T-helper 22 cell (primary cell): Measurements from ENCODE around the gene CFAP65.
A peak's percentile ranks its signal among the peaks of the same experiment; 100 is the strongest.

Experiments
- DNase-seq: peaks from one replicate; pipeline ENCODE4 v3.0.0-alpha.2; 2020; ENCODE audit warnings: low read depth

CFAP65 gene

DNA sequence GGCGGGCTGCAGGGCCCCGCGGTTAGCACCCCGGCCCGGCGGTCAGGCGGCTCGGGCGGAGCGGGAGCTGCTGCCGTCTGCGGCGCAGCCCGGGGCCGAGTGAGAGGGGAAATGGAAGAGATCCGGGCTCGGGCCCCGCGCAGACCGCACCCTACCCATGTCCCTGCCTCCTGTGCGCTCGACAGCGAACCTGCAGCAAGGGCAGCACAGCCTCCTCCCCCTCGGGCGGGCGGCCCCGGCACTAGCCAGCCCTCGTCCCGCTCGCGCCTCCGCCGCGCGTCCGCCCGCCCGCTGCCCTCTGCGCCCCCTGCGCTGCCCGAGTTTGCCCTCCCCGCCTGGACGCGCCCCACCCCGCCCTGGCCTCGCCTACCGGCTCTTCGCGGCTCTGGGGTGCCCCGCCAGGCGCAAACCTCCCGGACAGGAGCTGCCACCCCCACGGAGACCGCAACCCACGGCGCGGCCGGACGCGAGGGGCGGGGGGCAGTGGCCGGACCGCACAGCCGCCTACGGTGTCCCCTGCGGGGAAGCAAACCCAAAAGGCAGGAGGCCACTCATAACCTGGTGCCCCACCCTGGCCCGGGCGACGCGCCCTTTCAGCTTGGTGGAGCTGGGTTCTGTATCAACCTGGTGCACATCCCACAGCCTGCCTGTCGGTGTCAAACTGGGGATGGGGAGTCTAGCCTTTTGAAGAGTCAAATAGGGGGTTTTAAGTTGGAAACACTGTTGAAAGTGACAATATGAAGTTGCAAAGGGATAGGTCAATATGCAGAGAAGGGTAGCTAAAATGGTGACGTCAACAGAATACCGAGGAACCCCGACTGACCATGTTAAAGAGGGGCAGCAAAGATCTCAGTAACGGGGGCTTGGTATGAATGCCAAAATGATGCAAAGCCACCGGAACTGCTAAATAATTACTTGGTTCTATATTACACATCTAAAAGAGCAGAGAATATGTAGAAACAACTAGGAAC is 19.8 kb upstream of the CFAP65 start, which contains the start of gene IHH:
TSS of gene IHH (minus strand) at position 101 of the 971 bp plus-strand sequence. CDS start 454 bp downstream, outside the sequence.
- DNase-seq = no peak

DNA sequence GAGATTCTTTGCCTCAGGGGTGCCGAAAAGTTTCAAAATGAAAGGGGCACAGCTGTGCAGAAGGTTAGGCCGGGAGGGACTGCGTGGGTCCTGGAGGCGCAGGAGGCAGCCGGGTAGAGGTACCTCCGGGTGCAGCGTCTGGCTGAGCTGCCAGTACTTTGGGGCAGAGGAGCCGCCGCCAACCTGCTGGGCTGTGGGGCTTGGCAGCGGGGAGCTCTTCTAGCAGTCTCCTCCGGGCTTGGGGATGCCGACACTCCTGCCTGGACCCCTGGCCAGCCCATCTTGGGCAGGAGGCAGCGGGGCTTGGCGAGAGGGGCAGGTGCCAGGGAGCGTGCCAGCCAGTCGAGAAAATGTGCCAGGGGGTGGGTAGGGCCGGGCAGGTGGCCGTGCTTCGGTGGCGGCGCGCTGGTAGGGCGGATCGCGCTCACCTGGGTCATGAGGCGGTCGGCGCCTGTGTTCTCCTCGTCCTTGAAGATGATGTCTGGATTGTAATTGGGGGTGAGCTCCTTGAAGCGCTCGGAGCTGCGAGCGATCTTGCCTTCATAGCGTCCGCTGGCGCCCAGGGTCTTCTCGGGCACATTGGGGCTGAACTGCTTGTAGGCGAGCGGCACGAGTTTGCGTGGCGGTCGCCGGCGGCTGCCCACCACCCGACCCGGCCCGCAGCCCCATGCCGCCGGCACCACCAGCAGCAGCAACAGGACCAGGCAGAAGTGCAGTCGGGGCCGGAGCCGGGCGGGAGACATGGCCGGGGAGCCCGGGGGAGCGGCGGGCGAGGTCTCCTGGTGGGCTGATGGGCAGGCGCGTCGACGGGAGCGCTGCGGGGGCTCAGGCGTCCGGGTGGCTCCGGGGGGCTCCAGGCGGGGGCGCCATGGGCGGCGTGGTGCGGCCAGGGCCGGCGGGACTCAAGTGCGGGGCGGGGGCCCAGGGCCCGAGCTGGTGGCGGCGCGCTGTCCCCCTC is 18.7 kb upstream of the CFAP65 start:
- DNase-seq = no peak

DNA sequence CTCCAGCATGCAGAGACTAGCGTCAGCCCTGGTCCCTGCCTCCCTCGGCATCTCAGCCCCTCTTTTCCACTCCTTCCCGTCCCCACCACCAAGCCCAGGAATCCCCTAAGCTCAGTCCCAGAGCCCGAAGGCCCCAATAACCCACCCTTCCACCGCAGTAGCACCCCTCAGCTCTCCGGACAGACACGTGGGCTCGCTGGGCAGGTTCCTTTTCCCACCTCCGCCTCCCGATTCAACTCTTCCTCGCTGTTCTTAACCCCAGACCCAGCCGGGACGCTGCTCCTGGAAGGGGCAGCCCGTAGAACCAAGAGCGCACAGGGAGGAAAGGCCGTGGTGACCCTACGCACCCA is 18.0 kb upstream of the CFAP65 start:
- no peak for DNase-seq

DNA sequence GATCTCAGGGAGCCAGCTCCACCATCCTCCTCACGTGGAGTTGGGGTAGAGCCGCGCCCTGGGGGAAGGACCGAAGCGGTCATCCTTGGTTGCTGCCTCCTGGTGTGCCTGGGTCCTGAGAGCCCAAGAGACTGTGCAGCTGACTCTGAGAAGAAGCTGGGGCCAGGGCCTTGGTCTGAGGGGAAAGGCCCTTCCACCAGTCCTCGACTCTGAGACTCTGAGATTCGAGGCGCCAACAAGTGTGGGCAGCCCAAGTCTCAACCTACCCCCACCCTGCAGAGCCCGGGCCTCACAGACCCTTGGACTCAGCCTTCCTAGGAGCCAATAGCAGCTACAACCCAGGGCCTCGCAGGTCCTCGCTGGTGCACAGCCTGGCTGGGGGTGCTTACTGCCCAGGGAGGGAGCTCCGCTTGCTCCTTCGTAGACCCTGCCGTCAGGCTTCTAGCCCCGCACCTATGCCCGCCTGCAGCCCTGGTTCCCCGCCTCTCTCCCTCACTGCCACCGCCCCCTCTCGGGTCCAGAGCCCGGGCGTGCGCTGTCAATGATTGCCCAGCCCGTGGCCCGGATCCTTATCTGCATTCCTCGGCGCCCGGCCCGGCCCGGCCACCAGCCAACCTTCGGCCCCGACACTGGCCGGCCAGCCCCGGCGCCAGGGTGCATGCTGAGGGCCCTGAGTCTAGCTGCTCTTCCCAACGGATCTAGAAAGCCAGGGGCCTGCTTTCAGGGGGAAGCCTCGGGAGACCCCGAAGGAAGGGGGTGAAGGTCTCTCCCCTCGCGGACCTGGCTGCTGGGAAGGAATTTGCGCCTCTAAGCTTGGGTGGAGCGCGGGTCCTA is 17.4 kb upstream of the CFAP65 start:
- no peak for DNase-seq

DNA sequence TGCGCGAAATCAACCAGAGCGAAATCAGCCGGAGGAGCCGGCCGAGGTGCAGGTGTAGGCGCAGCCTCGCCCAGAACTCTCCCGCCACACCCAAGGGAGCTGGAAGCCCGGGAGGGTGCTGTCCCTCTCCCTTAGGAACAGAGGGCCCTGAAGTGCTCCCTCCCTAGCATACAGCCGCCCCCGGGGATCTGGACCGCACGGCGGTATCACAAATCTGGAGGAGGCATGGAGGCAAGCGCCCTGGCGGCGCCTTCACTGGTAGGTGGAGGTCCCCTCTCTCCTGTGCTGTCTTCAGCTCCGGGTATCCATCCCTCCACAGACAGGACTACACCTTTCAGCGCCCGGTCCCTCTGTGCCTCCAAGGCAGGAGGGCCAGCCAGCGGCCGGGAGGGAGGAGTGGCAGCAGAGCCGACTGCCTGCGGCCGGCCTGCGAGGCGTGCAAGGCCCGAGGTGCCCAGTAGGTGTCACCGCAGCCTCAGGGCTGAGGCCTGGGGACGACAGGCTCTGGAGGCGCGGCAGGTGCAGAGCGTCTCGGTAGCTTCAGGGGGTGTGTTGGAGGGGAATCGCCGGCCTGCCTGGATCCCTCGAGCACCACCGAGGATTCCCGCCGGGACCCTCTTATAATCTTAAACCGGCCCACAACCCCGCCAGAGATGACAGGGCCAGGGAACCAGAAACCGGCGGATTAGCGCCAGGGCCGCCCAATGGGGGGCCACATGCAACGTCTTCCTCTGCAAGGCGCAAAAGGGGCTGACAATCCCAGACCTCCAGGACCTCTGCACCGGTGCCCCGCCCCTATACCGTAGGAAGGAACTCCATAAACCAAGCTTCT is 16.6 kb upstream of the CFAP65 start:
- DNase-seq = peak; percentile 39

DNA sequence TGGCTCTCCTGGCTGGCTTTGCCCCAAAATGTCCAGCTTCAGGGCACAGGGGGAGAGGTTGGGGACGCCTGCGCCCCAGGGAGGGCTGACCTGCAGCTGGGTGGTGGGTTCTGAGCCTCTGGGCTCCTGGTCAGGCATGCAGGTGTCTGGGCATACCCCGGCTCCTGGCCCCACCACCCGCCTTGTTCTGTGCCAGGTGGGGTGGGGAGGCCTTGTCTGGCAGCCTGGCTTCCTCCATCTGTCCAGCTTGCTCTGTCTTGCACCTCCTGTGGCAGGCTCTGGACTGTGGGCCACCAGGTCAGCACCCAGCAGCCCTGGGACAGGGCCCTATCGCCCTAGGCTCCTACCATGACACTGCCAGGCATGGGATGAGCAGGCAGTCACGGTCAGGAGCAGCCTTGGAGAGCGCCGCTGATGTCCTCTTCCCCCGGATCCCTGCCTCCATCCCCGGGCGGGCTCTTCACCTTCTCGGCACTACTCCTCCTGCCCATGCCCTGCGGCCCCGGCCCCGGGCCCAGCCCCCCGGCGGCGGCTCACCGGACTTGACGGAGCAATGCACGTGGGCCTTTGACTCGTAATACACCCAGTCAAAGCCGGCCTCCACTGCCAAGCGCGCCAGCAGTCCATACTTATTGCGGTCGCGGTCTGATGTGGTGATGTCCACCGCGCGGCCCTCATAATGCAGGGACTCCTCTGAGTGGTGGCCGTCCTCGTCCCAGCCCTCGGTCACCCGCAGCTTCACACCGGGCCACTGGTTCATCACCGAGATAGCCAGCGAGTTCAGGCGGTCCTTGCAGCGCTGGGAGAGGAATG is 15.8 kb upstream of the CFAP65 start:
- DNase-seq = no peak

DNA sequence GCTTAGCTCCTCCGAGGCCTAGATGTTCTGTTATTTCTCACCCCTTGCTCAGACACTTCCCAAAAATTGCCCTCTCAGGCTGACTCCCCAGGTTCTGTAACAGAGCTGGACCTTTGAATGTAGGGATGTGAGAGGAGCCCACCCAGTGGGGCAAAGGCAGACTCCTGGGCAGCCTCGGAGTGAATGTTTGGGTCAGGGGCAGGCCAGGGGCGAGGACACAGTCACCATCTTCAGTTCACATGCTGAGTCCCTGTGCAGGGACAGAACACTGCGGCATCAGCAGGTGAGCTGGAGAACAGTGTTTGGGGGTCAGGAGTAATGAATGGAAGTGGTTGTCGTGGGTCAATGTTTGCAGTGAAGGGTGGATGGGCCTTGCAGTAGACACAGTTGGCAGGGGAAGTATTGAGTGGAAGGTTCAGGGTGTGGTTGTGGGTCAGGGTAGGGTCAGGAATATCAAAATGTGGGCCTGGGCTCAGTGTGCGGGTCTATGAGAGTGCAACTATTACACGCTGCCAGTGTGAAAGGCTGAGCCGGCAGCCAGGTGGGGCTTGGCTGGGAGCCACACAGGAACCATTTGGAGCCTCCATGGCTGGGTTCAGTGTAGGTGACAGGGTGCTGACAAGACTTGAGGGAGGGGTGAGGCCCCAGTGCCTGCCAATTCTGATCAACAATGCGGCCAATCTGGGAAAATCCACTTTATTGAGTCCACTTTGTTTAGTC is 15.0 kb upstream of the CFAP65 start:
- no peak for DNase-seq

DNA sequence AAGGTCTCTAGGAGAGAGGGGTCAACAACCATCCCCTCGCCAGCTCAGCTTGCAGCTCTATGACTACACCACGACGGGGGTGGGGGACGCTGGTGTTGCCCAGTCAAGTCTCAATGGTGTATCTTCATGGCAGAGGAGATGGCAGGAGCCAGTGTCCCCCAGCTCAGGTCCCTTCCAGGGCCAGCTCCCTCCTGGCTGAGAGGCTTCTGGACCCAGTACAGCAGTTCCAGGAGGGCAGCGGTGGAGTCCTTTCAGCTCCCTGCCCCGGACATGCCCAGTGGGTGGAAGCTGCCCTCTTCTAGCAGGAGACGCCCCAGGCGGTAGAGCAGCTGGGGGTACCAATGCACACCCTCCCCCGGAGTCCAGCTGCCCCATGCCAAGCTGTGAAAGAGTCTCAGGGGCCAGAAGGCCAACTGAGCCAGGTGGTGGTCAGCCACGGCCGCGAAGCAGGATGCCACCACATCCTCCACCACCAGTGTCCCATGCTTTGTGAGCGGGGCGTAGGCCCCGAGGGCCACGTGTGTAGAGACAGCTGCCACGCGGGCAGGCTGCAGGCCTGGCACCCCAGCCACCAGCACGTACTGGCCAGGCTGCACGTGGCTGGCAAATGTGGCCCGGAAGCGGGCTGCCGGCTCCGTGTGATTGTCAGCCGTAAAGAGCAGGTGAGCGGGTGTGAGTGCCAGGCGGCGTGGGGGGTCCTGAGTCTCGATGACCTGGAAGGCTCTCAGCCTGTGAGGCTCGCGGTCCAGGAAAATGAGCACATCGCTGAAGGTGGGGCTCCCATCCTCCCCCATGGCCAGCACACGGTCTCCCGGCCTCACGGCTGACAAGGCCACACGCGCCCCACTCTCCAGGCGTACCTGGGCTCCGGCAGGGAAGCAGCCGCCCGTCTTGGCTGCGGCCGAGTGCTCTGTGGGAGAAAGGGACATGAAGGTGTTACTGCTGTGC is 13.9 kb upstream of the CFAP65 start:
- DNase-seq = no peak

DNA sequence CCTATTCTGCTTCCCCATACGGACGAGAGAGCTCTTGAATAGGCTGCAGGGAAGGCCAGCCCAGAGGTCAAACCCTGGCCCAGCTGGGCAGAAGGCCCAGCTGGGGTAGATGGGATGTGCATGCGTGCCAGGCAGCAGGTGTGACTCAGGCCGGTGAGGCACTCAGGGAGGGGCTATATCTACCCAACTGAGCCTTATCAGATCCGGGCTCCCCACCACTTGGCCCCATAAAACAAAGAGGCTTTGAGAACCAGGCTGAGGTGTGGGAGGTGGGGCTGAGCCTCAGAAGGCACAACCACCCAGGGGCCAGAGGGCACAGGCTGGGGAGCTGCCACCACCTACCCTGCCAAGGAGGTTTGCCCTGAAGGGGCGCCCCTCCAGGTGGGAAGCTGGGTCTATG is 8.0 kb upstream of the CFAP65 start:
- no peak for DNase-seq

DNA sequence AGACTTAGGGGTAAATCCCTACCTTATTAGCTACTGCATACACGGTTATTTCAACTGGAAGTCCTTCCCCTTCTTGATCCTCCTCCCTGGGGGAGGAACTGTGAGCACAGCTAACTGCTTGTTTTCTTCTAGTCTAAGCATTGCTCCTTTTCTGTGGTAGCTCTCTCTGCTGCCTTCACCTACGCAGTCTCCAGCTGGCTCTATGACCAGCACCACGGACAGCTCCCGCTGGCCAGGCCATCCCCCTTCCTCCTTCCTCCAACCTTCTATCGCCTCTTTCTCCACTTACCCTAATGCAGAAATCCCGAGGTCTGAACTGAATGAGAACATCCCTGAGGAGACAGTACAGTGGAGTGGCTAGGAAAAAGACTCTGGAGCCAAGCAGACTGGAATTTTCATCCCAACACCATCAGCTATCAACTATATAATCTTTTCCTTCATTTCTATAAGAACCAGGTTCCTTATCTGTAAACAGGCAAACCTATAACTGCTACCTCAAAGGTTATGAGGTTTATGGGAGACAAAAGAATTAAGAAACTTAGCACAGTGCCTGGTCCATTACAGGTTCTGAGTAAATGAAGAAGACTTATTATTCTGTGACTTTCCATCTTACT is 4.7 kb upstream of the CFAP65 start:
- no peak for DNase-seq

DNA sequence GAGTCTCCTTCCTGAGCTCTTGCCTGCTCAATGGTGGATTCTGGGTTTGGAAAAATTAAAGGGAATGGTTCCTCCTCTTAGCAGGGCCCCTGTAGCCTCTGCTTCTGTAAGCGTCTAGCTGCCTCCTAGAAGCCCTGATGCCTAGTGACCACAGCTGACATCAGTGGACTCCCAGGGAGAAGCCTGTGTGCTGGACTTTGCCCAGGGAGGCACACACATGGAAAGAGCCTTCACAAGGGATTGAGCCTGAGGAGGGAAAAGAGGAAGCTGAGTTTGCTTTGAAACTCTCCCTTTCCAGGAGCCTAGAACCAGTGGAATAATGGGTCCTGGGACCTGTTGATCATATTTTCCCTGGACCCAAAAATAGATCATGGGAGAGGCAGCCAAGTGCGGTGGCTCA is 1.4 kb upstream of the CFAP65 start:
- no peak for DNase-seq

DNA sequence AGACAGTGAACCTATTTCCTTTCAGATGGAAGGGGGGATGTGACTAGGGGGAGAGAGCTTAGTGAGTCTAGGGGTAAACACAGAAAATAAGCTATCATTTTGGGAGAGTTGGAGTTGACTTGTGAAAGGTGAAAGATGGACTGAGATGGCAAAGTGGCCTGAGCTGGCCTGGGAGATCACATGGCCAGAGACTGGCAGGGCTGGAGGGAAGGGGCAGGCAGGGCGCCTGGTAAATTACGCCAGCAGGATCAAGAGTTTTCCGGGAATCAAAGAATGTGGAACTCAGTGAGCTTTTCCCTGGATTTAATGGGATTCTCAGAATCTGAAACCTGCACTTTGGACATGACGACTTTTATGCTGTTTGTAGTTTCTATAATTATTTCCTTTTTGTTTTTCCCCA is 841 bp upstream of the CFAP65 start:
- no peak for DNase-seq

DNA sequence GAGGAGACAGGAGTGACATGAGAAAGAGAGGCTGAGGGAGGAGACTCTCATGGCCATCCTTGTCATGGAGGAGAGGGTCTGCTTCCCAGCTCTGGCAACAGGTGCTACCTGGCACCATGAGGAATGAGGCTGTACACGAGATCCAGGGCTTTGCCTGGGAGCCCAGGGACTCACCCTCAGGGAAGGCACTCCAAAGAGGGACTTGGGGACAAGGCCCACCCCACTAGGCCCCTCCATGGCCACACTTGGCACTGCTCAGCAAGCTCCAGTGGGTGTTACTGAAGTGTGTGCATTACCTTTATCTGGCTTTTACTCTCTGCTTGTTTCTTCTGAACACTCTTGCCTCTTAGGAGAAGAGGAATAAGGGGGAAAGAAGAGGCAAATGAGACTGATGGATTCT is 2.7 kb downstream of the CFAP65 start:
- no peak for DNase-seq

DNA sequence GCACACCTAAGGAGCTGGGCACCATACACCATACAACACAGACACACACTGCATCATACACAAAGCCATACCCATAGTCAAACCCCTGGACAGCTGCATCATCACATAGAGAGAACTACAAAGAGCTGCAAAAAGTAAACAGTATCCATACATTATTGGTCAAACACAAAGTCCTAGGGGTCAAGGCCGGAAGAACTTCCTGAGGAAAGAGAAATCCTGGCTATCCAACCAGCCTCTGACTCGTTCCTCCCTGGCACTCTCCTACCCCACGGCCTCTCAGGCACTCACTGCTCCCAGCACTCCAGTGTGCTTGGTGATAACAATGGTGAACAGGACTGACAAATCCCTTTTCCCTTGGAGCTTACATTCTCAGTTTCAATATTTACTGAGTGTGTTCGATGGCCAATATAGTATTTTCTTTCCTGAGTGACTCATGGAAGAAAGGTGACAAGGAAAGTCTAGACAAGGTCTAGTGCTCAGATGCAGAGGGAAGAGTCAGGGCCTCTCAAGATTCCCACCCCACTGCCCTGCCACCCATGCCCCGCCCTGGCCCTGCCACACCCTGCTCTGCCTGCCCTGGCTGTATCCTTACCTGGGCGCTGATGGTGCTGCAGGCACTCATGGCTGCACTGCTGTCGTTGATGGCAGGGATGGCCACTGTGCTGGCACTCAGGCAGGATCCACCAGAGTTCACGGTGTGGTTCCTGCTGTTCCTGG is 3.4 kb downstream of the CFAP65 start:
- no peak for DNase-seq

DNA sequence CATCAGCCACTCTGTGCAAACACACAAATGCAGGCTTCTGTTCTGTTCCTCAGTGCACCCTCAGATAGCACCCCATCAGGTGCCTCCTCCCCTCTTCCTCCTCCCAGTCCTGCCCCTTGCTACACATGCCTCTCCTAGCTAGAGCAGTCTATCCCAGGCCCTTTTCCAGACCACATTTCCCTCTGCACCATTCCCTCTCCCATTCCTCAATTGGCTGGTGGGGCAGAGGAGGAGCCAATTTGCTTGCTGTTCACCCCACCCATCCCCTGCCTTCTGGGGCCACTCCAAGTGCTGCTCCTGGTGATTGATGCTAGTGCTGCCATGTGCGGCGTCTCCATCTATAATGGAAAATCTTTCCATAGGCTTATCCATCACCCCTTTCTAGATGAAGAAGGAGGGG is 5.4 kb downstream of the CFAP65 start:
- no peak for DNase-seq

DNA sequence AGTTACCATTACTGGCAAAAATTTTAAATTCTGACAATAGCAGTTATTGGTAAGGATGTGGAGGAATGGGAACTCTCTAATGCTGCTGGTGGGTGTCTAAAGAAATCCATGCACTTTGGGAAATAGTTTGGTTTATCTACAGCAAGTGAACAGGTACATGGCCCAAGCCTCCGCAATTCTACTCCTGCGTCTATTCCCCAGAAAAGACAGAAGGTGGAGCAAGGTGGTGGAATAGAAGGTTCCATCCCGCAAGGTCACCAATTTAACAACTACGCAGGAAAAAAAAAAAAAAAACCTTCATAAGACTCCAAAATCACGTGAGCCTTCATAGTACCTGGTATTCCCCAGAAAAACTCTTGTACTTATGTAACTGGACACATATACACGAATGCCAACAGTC is 6.5 kb downstream of the CFAP65 start:
- no peak for DNase-seq

DNA sequence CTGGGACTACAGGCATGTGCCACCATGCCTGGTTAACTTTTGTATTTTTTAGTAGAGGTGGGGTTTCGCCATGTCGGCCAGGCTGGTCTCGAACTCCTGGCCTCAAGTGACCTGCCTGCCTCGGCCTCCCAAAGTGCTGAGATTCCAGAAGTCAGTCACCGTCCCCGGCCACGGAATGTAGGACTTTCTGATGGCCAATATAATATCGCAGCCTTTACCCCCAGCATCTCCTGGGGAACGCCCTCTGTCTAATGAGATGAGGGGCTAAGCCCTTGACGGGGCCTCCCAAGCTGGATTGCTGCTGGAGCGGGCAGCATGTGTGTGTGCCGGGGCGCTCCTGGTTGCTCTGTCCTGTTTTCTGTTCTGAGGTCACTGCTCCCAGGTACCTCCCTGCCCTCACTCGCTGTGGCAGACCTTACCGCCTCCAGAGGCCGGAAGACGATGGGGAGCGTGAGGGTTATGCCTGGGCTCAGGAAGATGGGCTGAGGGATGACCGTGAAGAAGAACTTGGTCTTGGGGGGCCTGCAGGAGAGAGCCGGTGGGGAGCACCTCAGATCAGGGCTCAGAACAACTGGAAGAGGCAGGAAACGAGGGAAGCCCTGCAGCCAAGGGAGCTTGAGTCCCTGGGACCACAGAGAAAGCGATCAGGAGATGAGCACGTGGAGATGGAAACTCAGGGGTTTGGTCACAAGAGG is 9.1 kb downstream of the CFAP65 start:
- no peak for DNase-seq
